Measurements from ENCODE around the gene OGFRL1. TPM values are rescaled to one million over a fixed set of nuclear protein-coding genes. Genes with fewer than 3 reads are reported as not detected.

The OGFRL1 gene
- total RNA-seq, 1 experiment from 2014 or later = 70.8 TPM

- ChIA-PET POLR2A (interaction anchor here (0.6 to 1.3 kb wide), 2 partner anchors 43 to 85 kb away, joined by 3 to 4 read pairs; no protein-coding TSS in a partner anchor), CTCF (no interaction called here)
- BruUV-seq (replicated peaks) = no TSS peak
- peak; percentile 8 for DNase-seq (ENCODE audit: unreplicated experiment)
- intact Hi-C loops (cut with micrococcal nuclease) = no loop called here
- Mint-ChIP-seq H3K4me3 (ENCODE audit: unreplicated experiment) (no peak overlapping the region), H3K4me1 (ENCODE audit: insufficient read depth, unreplicated experiment) (no peaks in the 10 kb centered on the region), H3K27me3 (ENCODE audit: insufficient read depth, unreplicated experiment) (no peaks in the 10 kb centered on the region), H3K27ac (ENCODE audit: low read depth, unreplicated experiment) (no peak overlapping the region), H3K36me3 (ENCODE audit: insufficient read depth, unreplicated experiment) (no peaks in the 10 kb centered on the region), H3K9me3 (ENCODE audit: unreplicated experiment) (no peaks in the 10 kb centered on the region)
- no peak for TF ChIP-seq CTCF (IDR thresholded peaks at IDR 0.05; ENCODE audit: unreplicated experiment)
Observed at GRCh38 chr6:71334768-71335167, 46.2 kb downstream of the OGFRL1 start.

- Mint-ChIP-seq H3K9me3 (ENCODE audit: unreplicated experiment) (no peaks in the 10 kb centered on the region), H3K27ac (ENCODE audit: low read depth, unreplicated experiment) (no peak overlapping the region), H3K4me1 (ENCODE audit: insufficient read depth, unreplicated experiment) (no peaks in the 10 kb centered on the region), H3K36me3 (ENCODE audit: insufficient read depth, unreplicated experiment) (no peaks in the 10 kb centered on the region), H3K27me3 (ENCODE audit: insufficient read depth, unreplicated experiment) (no peaks in the 10 kb centered on the region), H3K4me3 (ENCODE audit: unreplicated experiment) (no peak overlapping the region)
- no peak for DNase-seq (ENCODE audit: unreplicated experiment)
- CTCF ChIA-PET = no interaction called here
- intact Hi-C loops (cut with micrococcal nuclease) = no loop called here
- POLR2A ChIA-PET = interaction anchor here (0.6 kb wide), 1 partner anchor 86 kb away, joined by 3 read pairs; no protein-coding TSS in a partner anchor
- no TSS peak for BruUV-seq (replicated peaks)
- no peak for TF ChIP-seq CTCF (IDR thresholded peaks at IDR 0.05; ENCODE audit: unreplicated experiment)
Observed at GRCh38 chr6:71335544-71335943, 46.9 kb downstream of the OGFRL1 start.

- no peak overlapping the region for H3K27ac Mint-ChIP-seq (ENCODE audit: low read depth, unreplicated experiment)
- no peaks in the 10 kb centered on the region for H3K27me3 Mint-ChIP-seq (ENCODE audit: insufficient read depth, unreplicated experiment)
- POLR2A ChIA-PET = no interaction called here
- no peak overlapping the region for H3K4me3 Mint-ChIP-seq (ENCODE audit: unreplicated experiment)
- DNase-seq (ENCODE audit: unreplicated experiment) = no peak
- TF ChIP-seq CTCF (IDR thresholded peaks at IDR 0.05; ENCODE audit: unreplicated experiment) = no peak
- no TSS peak for BruUV-seq (replicated peaks)
- no peaks in the 10 kb centered on the region for H3K4me1 Mint-ChIP-seq (ENCODE audit: insufficient read depth, unreplicated experiment)
- intact Hi-C loops (cut with micrococcal nuclease) = no loop called here
- no peaks in the 10 kb centered on the region for H3K9me3 Mint-ChIP-seq (ENCODE audit: unreplicated experiment)
- CTCF ChIA-PET = interaction anchor here (2.4 kb wide), 1 partner anchor 146 kb away, joined by 14 read pairs; no protein-coding TSS in a partner anchor
- H3K36me3 Mint-ChIP-seq (ENCODE audit: insufficient read depth, unreplicated experiment) = no peaks in the 10 kb centered on the region
Observed at GRCh38 chr6:71336901-71337300, 48.3 kb downstream of the OGFRL1 start.

- no peak overlapping the region for H3K4me3 Mint-ChIP-seq (ENCODE audit: unreplicated experiment)
- no peak overlapping the region for H3K27ac Mint-ChIP-seq (ENCODE audit: low read depth, unreplicated experiment)
- DNase-seq (ENCODE audit: unreplicated experiment) = no peak
- BruUV-seq (replicated peaks) = no TSS peak
- CTCF ChIA-PET = interaction anchor here (2.4 kb wide), 1 partner anchor 148 kb away, joined by 14 read pairs; no protein-coding TSS in a partner anchor
- intact Hi-C loops (cut with micrococcal nuclease) = no loop called here
- H3K4me1 Mint-ChIP-seq (ENCODE audit: insufficient read depth, unreplicated experiment) = no peaks in the 10 kb centered on the region
- no peaks in the 10 kb centered on the region for H3K27me3 Mint-ChIP-seq (ENCODE audit: insufficient read depth, unreplicated experiment)
- H3K36me3 Mint-ChIP-seq (ENCODE audit: insufficient read depth, unreplicated experiment) = no peaks in the 10 kb centered on the region
- POLR2A ChIA-PET = no interaction called here
- no peaks in the 10 kb centered on the region for H3K9me3 Mint-ChIP-seq (ENCODE audit: unreplicated experiment)
- TF ChIP-seq CTCF (IDR thresholded peaks at IDR 0.05; ENCODE audit: unreplicated experiment) = no peak
Observed at GRCh38 chr6:71338540-71339316, 50.1 kb downstream of the OGFRL1 start.
